Choroid plexus epithelial cell (primary cell): Measurements from ENCODE around the gene VSNL1.

Source experiments
- DNase-seq: peaks from one replicate; pipeline ENCODE4 v3.0.0-alpha.2; 2010; ENCODE audit warnings: low read depth
- H3K4me3 ChIP-seq: 2 replicates; pipeline ENCODE4 v1.5.1; 2011; ENCODE audit warnings: low read depth, mild to moderate bottlenecking, control low read depth, low read length, moderate library complexity
- TF ChIP-seq, protein P1 (sequence below): conservative IDR thresholded peaks from 2 replicates; pipeline ENCODE4 v1.5.1; 2011; ENCODE audit warnings: low read depth, mild to moderate bottlenecking, control low read depth, inconsistent platforms, low read length, moderate library complexity

Gene VSNL1

DNA sequence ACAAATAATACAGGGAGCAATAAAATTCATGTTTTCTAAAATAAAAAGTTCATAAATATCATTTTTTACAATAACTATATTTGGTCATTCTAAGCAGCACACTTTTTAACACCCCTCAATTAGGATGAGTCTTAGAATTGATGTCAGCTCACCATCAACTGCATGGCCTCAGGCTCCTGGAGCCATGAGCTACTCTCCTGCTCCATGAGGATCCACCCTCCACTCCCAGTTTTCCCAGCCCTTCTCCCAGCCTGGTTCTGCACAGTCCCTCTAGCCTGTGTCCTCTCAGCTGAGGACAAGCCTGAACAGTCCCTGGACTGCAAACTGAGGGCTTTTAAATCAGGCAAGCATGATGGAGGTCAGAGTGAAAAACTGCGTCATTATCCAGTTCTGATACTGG is 124.0 kb downstream of the VSNL1 start:
- DNase-seq, result no peak
- TF ChIP-seq, protein P1, sequence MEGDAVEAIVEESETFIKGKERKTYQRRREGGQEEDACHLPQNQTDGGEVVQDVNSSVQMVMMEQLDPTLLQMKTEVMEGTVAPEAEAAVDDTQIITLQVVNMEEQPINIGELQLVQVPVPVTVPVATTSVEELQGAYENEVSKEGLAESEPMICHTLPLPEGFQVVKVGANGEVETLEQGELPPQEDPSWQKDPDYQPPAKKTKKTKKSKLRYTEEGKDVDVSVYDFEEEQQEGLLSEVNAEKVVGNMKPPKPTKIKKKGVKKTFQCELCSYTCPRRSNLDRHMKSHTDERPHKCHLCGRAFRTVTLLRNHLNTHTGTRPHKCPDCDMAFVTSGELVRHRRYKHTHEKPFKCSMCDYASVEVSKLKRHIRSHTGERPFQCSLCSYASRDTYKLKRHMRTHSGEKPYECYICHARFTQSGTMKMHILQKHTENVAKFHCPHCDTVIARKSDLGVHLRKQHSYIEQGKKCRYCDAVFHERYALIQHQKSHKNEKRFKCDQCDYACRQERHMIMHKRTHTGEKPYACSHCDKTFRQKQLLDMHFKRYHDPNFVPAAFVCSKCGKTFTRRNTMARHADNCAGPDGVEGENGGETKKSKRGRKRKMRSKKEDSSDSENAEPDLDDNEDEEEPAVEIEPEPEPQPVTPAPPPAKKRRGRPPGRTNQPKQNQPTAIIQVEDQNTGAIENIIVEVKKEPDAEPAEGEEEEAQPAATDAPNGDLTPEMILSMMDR, result no peak
- no peak overlapping the region for H3K4me3 ChIP-seq

DNA sequence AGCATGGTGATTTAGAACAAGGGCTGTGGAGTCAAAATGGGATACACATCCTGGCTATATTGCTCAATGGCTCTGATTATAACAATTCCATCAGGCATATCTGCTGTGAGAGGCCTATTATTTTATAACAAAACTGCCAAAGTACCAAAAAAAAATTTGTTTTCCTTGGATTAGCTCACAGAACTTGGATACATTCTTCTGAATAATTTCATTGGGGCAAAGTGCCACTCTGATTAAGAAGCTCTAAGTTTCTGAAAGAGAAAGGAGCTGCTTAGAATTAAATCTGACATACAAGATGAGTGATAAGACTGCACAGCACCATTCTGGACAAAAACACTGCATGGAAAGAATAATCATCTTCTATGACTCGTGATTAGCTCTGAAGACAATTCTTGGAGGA is 127.4 kb downstream of the VSNL1 start:
- DNase-seq, result no peak
- H3K4me3 ChIP-seq, result no peak overlapping the region
- TF ChIP-seq, protein P1, result no peak

GRCh38 chr2:17672583-17673317 is 132.3 kb downstream of the VSNL1 start:
- TF ChIP-seq, protein P1, result peak; percentile 13
- no peak overlapping the region for H3K4me3 ChIP-seq
- peak; percentile 73 for DNase-seq

DNA sequence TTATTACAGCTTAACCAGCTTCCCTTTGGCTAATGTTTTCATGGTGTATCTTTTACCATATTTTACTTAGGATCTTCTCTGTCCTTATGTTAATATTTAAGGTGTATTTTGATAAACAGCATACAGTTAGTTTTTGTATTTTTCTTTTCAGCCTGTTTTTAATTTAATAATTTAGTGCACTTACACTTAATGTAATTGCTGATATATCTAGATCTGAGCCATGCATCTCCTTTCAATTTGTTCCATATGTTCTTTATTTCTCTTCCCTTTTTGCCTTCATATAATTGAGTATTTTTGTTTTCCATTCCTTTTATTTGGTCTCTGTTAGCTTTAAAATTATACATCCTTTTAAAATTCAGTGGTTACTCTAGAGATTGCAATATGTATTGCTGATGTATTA is 134.3 kb downstream of the VSNL1 start:
- H3K4me3 ChIP-seq, result no peak overlapping the region
- no peak for DNase-seq
- TF ChIP-seq, protein P1, result no peak

DNA sequence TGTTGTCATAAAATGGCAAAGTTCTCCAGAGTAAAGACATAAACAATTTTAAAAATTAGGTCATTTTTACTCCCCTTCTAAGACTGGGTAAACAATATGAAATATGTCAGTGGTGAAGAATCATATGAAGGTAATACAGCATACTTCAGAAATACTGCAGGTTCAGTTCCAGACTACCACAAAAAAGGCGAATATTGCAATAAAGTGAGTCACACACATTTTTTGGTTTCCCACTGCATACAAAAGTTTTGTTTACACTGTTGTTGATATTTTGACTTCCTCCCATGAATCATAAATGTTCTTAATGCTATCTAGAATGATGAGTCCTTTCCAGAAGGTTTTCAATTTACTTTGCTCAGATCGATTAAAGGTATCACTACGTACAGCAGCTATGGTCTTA is 139.6 kb downstream of the VSNL1 start:
- no peak overlapping the region for H3K4me3 ChIP-seq
- TF ChIP-seq, protein P1, result no peak
- DNase-seq, result peak; percentile 41

DNA sequence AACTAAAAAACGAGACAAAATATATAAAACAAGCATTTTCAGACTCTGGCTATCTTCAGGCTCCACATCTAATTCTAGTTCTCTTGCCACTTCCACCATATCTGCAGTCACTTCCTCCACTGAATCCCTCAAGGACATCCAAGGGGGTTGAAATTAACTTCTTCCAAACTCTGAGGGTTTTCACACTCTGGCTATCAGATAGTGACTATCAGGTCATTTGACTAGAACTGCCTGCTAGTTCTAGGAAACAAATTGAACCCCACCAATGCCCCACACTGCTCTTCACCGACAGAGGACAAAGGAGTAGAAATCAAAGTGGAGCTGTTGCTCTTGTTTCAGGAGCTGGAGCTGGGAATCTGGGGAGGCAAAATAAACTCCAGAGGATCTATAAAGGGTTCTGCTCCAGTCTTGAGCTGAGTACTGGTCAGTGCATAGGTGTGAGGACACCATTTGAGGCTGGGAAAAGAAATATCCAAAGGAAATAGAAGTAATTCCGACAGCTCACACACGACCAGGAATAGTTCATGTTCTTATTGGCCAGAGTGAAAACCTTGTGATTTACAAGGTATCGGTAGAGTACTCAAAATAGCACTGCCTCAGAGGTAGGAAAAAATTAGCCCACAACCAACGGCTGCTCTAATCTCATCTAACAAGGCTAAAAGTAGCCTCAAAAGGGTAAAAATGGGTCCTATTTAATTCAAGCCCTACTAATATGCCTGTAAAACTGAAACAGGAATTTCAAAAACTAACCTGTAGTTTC is 141.8 kb downstream of the VSNL1 start:
- TF ChIP-seq, protein P1, result no peak
- H3K4me3 ChIP-seq, result no peak overlapping the region
- no peak for DNase-seq

- no peak for DNase-seq
- H3K4me3 ChIP-seq, result no peak overlapping the region
- TF ChIP-seq, protein P1, result no peak
These were observed 143.5 kb downstream of the VSNL1 start for GRCh38 chr2:17683981-17684380.
